NCI-H146 treated with DMSO at 0.1 percent for 48 hours (cell line): ENCODE data around the gene SAMD4A.

ENCODE experiments used
- DNase-seq: peaks from one replicate; lab custom pipeline; 2025; ENCODE audit not compliant: unreplicated experiment; lab: John Stamatoyannopoulos, UW

Gene SAMD4A

DNA sequence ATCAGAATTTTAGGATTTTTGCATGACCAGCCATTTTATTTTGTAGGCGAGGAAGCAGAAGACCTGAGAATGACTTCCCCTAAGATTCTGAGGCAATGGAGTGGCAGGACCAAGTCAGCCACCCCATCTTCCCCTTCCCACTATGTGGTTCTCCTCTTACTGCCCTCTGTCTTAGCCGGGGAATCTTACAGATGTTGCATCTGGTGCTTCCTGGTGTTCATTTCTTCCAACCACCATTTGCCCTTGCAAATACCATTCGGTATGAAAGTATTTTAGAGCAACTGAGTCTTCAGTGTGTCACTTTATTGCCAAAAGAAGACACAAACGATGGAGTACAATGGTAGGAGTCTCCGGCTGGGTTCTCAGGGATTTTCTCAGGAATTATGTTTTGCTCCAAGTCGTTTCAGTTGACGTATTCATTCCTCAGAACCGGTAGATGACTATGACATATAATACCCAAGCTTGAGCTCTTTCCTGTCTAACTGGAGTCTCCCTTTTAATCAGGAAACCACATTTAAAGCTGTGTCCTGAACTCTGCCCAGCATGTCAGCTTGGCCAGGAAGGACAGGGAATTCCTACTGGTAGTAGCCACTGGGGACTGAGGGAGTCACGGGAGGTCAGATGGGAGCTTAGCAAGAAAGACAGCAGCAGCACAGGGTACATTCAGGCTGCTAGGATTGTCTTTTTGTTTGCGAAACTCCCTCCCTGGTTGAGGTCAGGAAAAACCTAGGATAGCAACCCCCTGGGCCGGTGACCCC is 87.0 kb downstream of the SAMD4A start:
- DNase-seq = no peak

DNA sequence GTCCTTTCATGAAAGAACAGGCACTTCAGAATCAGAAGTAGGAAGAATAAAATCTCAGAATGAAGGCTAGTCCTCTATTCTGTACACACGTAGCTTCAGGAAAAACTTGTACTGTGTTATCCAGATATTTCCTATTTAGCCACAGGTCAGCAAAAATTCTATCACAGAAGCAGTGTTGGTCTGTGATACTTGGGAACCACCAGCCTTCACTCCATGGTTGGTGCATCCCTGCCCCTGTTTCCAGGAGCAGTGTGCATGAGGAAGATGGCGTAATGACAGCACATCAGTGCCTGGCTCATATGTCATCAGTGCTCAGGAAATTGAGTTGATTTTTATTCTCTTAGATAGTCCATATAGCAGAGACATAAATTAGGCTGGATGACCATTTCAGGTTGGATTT is 87.7 kb downstream of the SAMD4A start:
- no peak for DNase-seq

DNA sequence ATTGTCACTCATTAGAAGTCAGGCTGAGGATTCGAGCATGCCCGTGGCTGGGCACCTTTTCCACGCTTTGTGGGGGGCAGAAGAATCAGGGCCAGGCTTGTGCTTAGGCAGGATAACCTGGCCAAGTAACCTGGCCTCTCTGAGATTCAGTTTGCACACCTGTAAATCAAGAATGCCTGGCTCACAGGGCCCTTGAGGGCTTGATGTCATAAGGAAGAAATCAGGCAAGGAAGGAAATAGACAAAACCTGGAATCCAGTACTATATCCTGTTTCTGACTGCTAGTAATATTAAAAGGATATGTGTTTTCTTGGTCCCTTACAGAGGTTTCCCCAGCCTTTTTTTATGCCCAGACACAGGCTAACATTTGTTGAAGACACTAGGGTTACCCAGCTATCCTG is 91.9 kb downstream of the SAMD4A start:
- no peak for DNase-seq

DNA sequence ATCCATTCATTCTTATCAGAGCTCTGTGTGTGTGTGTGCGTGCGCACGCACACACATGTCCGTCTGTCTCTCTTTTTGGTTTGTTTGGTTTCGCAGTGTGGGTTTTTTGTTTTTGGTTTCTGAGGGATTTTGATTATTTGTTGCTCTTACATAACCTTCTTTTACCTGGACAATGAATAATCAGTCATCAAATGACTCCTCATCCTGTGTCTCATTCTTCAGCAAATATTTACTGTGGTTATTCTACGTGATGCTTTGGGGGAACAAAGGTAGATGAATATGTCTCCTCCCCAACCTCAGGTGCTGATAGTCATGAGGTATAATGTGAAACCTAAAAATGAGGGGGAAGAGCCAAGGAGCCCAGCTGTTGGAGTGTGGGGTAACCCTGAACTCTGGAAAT is 92.4 kb downstream of the SAMD4A start:
- DNase-seq = no peak

DNA sequence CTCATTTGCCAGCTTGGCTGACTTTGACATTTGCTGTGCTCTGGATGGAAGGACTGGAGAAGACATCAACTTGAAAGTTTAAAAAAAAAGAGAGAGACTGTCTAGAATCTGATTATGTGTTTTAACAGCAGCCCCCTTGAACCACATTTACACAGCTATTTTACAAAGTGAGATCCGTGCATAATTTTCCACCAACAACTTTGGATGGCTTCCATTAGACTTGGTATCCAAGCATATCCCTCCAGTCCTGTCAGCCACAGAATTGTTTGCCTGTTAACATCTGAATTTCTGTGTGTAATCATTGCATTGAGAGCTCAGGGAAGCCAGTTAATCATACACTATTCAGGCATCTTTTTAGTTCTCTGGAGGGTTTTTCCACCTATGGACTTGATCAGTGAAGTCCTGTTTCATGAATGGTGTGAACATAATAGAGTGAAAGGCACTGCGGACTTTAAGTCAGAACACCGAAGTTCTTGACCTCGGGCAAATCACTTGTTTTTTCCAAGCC is 93.7 kb downstream of the SAMD4A start:
- no peak for DNase-seq

DNA sequence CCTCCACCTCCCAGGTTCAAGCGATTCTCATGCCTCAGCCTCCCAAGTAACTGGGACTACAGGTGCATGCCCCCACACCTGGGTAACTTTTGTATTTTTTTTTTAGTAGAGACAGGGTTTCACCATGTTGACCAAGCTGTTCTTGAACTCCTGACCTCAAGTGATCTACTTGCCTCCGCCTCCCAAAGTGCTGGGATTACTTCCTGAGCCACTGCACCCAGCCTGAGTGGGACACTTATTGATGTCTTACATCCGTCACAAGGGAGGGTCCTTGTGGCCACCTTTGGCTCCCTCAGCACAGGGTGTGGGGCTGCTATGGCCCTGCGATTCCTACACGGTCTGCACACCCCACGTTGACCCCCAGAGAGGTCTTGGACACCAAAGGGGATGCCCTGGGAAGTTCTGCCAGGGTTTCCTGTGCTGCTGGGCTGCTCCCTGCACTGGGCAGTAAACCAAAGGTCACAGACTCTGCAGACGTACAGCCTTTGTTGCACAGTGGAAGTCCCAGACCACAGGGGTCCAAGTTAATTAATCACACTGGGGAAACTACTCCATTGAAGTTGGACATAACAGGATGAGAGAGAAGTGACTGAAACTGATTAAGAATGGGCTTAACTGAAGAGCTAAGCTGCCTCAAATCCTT is 95.7 kb downstream of the SAMD4A start:
- DNase-seq = no peak

DNA sequence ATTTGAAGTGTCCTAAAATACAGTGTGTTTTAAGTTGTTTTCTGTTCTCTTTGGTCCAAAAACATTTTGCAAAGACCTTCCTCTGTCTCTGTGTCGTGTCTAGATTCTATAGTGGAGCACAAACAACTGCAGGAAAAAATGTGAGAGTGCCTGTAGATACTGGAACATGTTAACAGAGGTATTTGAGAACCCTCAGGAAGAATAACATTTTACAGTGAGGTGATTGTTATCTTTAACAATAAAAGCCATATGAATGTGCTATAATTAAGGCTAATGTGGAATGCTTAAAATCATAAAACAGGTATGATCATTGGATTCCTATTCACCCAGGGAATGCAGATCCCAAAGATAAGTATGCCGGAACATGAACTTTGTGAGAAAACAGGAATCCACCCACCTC is 98.0 kb downstream of the SAMD4A start:
- DNase-seq = no peak

DNA sequence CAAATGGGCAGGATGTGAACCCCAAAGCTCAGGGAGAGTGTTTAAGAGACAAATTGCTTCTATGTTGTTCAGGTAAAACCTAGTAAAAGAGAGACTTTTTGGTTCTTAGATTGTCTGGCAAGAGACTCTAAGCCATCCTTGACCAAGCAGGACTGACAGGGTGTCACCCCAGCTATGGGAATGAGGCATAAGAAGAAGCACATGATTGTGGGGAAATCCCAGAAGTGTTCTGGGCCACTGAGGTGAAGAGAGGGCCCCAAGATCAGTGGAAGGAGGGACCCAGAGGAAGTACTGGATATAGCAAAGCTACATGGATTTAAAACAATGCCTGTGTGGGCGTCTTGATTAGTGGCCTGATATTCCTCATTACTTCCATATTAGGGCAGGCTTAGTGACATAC is 99.0 kb downstream of the SAMD4A start:
- DNase-seq = no peak

DNA sequence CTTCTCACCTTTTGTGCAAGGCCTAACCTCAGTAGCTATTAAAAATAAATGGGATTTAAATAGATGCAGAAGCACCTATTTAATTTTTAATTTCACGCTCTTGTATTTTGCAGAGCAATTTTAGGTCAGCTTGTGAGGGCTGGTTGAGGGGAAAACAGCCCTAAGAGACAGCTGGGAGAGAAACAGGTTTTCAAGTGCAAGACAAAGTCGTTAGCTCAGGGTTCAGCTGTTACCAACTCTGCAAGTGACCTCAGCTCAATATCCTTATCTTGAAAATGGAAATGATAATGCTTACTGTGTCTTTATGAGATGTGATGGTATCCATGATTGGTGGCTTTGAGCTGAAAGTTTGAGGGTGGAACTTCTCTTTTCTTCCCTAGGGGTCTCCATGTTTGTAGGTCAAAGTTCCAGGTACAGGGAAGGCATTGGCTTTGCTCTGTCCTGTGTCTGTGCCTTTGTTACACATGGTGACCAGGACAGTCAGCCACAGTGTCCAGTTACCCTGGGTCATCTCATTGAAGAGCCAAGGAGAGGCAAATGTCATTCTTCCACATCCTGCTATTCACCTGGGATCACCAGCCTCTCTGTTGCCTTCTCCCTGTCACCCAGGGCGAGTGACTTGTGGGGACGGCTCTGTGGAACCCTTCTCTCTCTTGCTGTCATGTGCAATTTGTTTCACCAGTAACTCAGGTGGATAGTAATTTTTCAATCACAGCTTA is 100.3 kb downstream of the SAMD4A start:
- DNase-seq = no peak

DNA sequence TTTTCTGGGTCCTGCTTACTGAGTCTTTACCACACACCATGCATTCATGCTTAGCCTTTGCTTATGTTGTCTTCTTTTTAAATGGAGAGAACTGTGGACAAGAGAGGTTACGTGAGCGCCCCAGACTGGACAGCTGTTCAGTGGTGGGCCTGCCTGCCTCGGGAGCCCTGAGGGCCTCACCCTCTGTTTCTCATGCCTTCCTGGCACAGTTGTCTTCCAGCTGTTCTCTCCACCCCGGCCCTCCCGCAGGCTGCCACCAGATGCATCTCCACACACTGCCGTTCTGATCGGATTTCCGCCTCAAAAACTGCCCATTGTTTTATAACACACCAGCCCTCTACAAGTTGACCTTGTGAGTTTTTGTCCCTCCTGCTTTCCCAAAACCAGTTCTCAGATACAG is 100.8 kb downstream of the SAMD4A start:
- DNase-seq = no peak

DNA sequence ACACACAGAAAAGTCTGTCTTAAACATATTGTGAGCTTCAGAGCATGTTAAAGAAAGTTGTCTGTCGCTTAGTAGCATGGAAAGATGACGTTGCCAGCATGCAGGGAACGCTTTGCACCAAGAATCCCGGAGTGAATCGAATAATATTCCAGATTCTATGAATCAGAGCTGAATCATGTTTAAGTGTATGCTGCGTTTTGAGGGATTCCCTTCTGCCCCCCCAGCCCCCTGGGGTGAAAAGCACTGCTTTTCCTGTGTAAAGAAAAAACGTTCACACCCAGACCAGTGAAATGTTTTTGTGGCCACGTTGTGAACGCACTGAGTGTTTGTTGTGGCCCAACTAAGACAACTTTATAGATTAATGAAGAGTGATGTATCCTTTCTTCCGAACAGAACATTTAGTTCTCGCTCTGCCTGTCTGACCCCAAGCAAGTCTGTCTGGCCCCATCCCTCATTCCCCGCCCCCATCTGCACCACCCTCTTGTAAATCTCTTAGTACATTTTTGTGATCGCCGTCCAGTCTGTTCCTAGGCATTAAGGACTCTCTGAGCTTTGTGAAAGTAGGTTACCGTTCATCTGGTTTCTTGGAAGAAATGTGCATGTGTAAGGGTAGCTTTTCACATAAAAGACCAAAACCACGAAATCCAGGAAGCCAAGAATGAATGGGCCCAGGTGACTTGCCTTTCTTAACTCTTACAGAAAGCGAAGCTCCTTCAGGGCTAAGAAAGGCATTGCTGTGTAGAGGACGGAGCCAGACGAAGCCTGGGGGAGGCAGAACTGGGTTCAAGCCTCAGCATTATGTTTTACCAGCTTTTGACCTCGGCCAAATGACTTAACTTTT is 103.0 kb downstream of the SAMD4A start:
- DNase-seq = no peak

DNA sequence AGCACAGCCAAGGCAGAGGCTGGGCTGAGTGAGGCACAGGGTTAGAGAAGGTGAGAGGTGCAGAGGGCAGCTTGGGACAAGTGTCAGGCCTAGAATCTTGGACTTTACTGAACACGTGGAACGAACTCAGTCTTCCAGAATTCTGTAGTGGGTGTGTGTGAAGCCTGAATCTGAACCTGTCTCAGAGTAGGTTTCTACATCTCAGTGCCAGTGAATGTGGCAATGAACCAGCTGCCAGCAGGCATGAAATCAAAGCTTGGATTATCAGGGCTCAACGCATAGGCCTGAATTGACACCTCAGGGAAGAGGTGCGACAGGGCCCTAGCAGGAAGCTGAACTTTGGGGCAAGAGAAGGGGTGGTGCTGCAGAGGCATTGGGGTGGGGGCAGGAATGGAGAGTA is 104.6 kb downstream of the SAMD4A start:
- no peak for DNase-seq

DNA sequence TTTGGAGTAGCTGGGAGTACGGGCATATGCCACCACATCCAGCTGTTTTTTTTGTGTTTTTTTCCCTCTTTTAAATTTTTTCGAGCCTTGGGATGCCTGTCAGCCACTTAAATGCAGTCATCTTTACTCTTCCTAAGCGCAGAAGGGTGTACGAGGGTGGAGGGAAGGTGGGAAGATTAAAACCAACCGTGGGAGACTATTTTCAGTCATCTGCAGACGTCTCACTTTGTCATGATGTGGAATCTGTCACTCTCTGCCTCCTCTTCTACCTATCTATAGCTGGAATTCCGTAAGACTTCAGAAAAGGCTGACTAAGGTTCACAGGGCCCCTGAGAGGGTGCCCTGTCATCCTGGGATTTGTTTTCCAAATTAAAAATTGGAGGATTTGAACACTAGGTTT is 105.3 kb downstream of the SAMD4A start:
- DNase-seq = no peak

DNA sequence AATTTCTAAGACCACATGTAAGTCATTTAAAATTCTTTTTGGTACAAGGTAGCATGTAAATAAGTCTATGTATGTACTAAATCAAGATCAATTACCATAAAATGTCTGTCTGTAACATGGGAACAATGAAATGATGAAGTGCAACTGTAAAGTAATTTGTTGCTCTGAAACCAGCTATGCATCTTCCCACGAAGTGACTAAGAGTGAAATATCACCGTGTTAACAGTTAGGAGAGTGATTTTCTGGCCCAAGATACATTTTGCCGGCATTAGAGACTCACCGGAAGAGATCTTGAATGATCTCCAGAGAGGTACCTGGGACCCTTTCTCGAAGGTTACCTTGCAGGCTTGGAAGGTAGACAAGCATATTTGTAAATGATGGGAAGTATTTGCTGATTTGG is 105.8 kb downstream of the SAMD4A start:
- no peak for DNase-seq

DNA sequence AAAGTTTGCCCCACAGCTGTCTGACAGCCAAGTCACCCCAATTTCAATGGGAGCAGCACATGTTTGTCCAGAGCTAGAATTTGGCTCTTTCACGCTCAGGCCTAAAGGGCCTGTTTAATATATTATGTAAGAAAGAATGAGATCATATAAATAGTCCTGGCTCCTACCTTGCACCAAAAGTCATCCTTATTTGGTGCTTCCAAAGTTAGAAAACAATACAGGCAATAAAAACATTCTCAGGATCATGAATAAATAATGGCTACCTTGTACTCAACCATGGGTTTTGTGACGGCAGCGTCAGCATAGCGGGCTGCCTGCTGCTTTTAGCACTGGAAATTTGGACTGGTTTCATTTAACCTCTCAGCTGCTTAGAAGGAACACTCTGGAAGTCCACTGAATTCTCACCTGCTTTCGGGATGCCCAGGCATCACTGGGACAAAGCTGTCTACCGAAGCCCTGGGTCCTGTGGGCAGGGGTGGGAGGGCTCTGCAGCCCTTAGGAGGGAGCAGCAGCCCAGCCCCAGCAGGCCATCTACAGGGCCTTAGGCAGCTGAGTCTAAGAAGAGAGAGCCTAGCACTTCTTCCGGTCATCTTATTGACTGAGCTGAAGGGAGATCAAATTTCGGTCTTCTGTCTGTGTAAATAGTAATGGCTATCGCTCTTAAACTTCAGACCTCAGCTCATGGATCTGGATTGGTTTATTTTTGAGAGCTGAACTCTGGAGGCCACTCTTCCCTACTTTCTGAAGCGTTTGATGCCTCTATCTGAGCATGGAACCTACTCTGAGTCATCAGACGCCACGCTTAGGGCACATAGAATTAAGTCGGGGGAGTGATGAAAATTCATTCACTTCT is 106.5 kb downstream of the SAMD4A start:
- DNase-seq = no peak

DNA sequence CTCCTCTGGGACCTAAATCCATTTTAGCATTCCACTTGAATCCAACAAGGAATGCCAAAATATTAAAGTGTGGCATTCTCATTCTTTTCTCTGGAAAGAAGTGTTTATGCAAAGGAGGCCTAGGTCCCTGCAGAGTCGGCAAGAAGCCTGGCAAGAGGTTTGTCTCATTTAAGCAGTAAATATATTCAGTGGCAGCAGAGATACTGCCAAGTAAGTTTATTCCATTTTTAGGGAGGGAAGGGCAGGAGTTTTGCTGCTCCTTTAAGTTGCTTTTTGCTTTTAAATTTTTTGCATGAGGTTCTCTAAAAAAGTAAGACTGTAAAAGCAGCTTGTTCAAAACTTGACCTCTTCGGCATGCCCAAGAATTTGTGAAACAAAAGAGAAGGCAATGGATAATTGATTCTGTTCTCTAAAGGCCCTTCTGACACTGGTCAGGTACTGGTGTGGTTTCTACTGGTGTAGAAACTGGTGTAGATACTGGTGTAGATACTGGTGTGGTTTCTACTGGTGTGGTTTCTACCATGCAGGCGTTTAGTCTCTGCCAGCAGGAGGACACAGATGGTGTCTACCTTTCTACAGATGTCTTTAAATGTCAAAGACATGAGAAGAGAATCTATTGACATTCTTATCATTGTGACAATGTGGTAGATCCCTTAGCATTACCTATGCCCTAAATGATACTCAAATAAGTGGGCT is 107.3 kb downstream of the SAMD4A start:
- DNase-seq = no peak

DNA sequence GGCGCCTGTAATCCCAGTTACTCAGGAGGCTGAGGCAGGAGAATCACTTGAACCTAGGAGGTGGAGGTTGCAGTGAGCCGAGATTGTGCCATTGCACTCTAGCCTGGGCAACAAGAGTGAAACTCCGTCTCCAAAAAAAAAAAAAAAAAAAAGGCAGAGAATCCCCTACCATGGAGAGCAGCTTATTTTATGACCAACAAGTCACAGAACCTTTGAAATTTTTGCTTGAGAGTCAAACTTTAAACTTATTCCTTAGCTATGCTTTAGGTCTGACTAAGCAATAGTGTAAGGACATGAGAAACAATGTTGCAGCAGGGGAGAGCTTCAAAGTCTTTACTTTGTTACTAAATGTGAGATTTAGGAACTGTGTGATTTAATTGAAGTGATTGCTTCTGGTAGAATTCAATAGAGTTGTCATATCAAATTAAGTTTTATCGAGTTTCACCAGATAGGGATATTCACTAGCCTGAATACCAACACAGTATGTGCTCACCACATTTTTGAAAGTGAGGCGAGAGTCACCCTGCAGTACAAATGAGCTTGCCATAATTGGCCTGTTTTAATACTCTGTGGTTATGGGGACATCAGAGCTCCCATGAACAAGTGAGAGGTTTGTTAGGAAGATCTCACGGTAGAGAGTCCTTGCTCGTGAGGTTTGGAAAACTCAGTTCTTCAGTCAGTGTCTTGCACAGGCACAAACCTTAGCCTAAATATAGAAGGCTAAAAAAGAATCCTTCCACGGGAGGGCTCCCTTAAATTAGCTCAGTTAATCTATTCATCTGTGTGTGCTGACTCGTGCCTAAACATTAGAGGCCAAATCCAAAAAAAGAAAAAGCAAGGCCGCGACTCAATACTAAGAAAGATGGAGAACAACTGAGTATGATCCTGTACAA is 108.6 kb downstream of the SAMD4A start:
- DNase-seq = no peak

DNA sequence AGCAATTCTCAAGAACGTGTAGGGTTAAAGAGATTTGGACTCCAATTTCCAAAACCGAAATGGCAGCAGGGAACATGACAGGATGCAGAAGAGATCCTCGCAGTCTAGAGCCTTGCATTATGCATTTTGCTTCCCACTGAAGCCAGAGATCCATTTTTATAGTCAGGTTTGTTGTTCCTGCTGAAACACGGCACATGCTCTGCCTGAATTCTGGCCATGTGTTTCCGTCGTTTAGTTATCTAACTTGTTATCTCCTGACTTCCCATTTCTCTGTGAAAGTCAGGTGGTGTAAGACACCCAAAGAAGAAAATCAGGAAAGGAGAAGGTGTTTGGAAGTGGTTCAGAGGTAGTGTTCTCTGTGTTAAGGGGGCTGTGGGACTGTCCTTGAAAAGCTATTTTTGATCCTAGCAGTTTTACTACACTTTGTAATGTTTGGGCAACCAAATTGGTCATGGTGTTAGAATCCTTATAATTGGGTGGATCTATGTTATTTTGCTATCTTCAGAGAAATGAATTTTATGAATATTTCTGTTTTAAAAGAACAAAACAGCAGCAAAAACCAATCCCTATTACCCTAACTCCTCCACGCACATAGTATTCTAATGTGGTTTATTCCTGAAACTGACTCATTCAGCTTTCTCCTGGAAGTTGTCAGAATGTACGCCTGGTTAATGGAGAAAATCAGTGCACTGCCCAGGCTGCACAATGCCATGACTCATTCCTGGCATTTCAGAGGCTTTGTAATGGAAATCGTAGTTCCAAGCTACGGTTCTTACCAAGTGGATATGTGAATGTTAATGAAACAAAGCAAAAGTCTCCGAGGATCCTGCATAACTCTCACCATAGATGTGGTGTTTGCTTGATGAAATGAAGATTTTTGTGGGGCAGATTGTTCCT is 110.1 kb downstream of the SAMD4A start:
- no peak for DNase-seq
